CD4-positive, alpha-beta T cell treated with Interleukin-17A for 1 hour (primary cell): ENCODE measurements around the gene CFAP100.
A peak's percentile ranks its signal among the peaks of the same experiment; 100 is the strongest.

Experiments
- DNase-seq: peaks from one replicate; pipeline ENCODE4 v3.0.0-alpha.2; 2020

Gene CFAP100

GRCh38 chr3:126357295-126358037 lies 37.2 kb upstream of the CFAP100 start, which contains the start of gene KLF15:
KLF15 (minus strand) TSS chr3:126357408; CDS start chr3:126352922, 4,486 bp downstream.
- peak; percentile 76 for DNase-seq

- DNase-seq: peak; percentile 3
These were observed 36.5 kb upstream of the CFAP100 start for GRCh38 chr3:126358038-126358815.

- DNase-seq: no peak
These were observed 35.9 kb upstream of the CFAP100 start for GRCh38 chr3:126358816-126359181.

GRCh38 chr3:126360046-126360713 lies 34.5 kb upstream of the CFAP100 start:
- no peak for DNase-seq

GRCh38 chr3:126360714-126361060 lies 34.0 kb upstream of the CFAP100 start:
- no peak for DNase-seq

GRCh38 chr3:126361211-126361610 lies 33.5 kb upstream of the CFAP100 start:
- DNase-seq: no peak

GRCh38 chr3:126364130-126364695 lies 30.5 kb upstream of the CFAP100 start:
- no peak for DNase-seq

- no peak for DNase-seq
These were observed 29.9 kb upstream of the CFAP100 start for GRCh38 chr3:126364731-126365301.

GRCh38 chr3:126365351-126366277 lies 29.1 kb upstream of the CFAP100 start:
- no peak for DNase-seq

- no peak for DNase-seq
These were observed 27.3 kb upstream of the CFAP100 start for GRCh38 chr3:126367316-126367805.

GRCh38 chr3:126369490-126369889 lies 25.2 kb upstream of the CFAP100 start:
- DNase-seq: no peak

GRCh38 chr3:126370055-126370454 lies 24.7 kb upstream of the CFAP100 start:
- DNase-seq: no peak

GRCh38 chr3:126370606-126371005 lies 24.1 kb upstream of the CFAP100 start:
- DNase-seq: no peak

- DNase-seq: no peak
These were observed 23.5 kb upstream of the CFAP100 start for GRCh38 chr3:126371096-126371705.

- no peak for DNase-seq
These were observed 22.1 kb upstream of the CFAP100 start for GRCh38 chr3:126372413-126373145.

GRCh38 chr3:126373146-126373613 lies 21.5 kb upstream of the CFAP100 start:
- DNase-seq: no peak

- no peak for DNase-seq
These were observed 20.8 kb upstream of the CFAP100 start for GRCh38 chr3:126373682-126374601.

- DNase-seq: no peak
These were observed 18.8 kb upstream of the CFAP100 start for GRCh38 chr3:126375835-126376331.

GRCh38 chr3:126376444-126376843 lies 18.3 kb upstream of the CFAP100 start:
- DNase-seq: no peak
